PC-3 (cell line): Measurements from ENCODE around the gene TMEM131L. TPM values are rescaled to one million over a fixed set of nuclear protein-coding genes. Genes with fewer than 3 reads are reported as not detected.

ENCODE experiments used
- ATAC-seq: fragments of 200-7000 bp; cut with Tn5 transposase; 2 replicates; pipeline ENCODE4 v1.9.1; 2020; ENCODE audit warnings: mild to moderate bottlenecking, moderate library complexity
- BruUV-seq: library from RNA; stranded (reverse); fragments of 400-500 nt; replicated peaks from 2 replicates; lab custom pipeline; 2021; lab: Mats Ljungman, UMichigan
- CTCF ChIA-PET: fragments of 300-600 bp; sonication (Branson Sonifier 250); formaldehyde crosslinking; loops from one replicate; lab custom pipeline; 2022; ENCODE audit warnings: antibody characterized with exemption; lab: Charles Lee
- POLR2A ChIA-PET: fragments of 300-600 bp; sonication (Branson Sonifier 250); formaldehyde crosslinking; loops from one replicate; lab custom pipeline; 2022; ENCODE audit warnings: antibody characterized with exemption; ENCODE audit not compliant: unreplicated experiment; lab: Charles Lee
- DNase-seq: peaks from one replicate; pipeline ENCODE4 v3.0.0-alpha.2; 2015
- H2AFZ ChIP-seq: fragments of 300-600 bp; sonication (generic); 2 replicates; pipeline ENCODE4 v1.6.0; 2016; ENCODE audit warnings: antibody characterized with exemption, low read length
- H3F3A ChIP-seq: fragments of 300-600 bp; sonication (generic); one replicate; pipeline ENCODE4 v1.6.0; 2017; ENCODE audit warnings: antibody characterized with exemption, low read length, control low read depth, mild to moderate bottlenecking; ENCODE audit not compliant: unreplicated experiment
- H3K27ac ChIP-seq: fragments of 300-600 bp; sonication (generic); 2 replicates; pipeline ENCODE4 v1.5.1; 2016; ENCODE audit warnings: mild to moderate bottlenecking, low read length
- H3K27me3 ChIP-seq: fragments of 300-600 bp; sonication (generic); 2 replicates; pipeline ENCODE4 v1.6.1; 2016; ENCODE audit warnings: low read length, mixed read lengths
- H3K36me3 ChIP-seq: fragments of 300-600 bp; sonication (generic); 2 replicates; pipeline ENCODE4 v1.6.1; 2016; ENCODE audit warnings: low read depth, mixed run types, low read length, mixed read lengths
- H3K4me1 ChIP-seq: fragments of 300-600 bp; sonication (generic); 2 replicates; pipeline ENCODE4 v1.5.1; 2016; ENCODE audit warnings: low read length; ENCODE audit not compliant: insufficient read depth
- H3K4me2 ChIP-seq: fragments of 300-600 bp; sonication (generic); 2 replicates; pipeline ENCODE4 v1.6.0; 2016; ENCODE audit warnings: low read length
- H3K4me3 ChIP-seq: fragments of 300-600 bp; sonication (generic); 2 replicates; pipeline ENCODE4 v1.5.1; 2016; ENCODE audit warnings: mild to moderate bottlenecking, low read length, mixed read lengths
- H3K79me2 ChIP-seq: fragments of 300-600 bp; sonication (generic); 2 replicates; pipeline ENCODE4 v1.6.1; 2017; ENCODE audit warnings: low read length, mixed read lengths
- H3K9ac ChIP-seq: fragments of 300-600 bp; sonication (generic); 2 replicates; pipeline ENCODE4 v1.6.0; 2016; ENCODE audit warnings: mild to moderate bottlenecking, low read length
- H3K9me2 ChIP-seq: fragments of 300-600 bp; sonication (generic); replicated peaks from 2 replicates; pipeline ENCODE4 v1.6.1; 2016; ENCODE audit warnings: mixed run types, low read length, mixed read lengths
- H3K9me3 ChIP-seq: fragments of 300-600 bp; sonication (generic); 2 replicates; pipeline ENCODE4 v1.6.1; 2016; ENCODE audit warnings: low read length, mixed read lengths
- H4K20me1 ChIP-seq: fragments of 300-600 bp; sonication (generic); 2 replicates; pipeline ENCODE4 v1.6.1; 2016; ENCODE audit warnings: low read length, mixed read lengths
- EZH2 ChIP-seq: fragments of 300-600 bp; sonication (generic); IDR thresholded peaks from one replicate; pipeline ENCODE4 v1.6.1; 2017; ENCODE audit warnings: antibody characterized with exemption, mild to moderate bottlenecking, low read length; ENCODE audit not compliant: unreplicated experiment
- EZH2phosphoT487 ChIP-seq: fragments of 300-600 bp; sonication (generic); IDR thresholded peaks from 2 replicates; pipeline ENCODE4 v1.6.1; 2018; ENCODE audit warnings: mild to moderate bottlenecking, antibody characterized with exemption, low read length, borderline replicate concordance
- intact Hi-C: fragments of 100-400 bp; cut with micrococcal nuclease; formaldehyde crosslinking; loops from 2 replicates; pipeline ENCODE4 v1.9.0; 2023
- total RNA-seq: library from RNA; depleted of rRNA; stranded (reverse); fragments of >200 nt; gene quantifications from 2 replicates; pipeline ENCODE4 v1.2.3, GENCODE V29; 2014
- TF ChIP-seq, protein P1 (sequence below): fragments of 300-600 bp; sonication (generic); conservative IDR thresholded peaks from 2 replicates; pipeline ENCODE4 v1.5.1; 2017; ENCODE audit warnings: antibody characterized with exemption, low read depth, mild to moderate bottlenecking, low read length

Gene TMEM131L
- total RNA-seq, 1 experiment from 2014 or later = 7.7 TPM

DNA sequence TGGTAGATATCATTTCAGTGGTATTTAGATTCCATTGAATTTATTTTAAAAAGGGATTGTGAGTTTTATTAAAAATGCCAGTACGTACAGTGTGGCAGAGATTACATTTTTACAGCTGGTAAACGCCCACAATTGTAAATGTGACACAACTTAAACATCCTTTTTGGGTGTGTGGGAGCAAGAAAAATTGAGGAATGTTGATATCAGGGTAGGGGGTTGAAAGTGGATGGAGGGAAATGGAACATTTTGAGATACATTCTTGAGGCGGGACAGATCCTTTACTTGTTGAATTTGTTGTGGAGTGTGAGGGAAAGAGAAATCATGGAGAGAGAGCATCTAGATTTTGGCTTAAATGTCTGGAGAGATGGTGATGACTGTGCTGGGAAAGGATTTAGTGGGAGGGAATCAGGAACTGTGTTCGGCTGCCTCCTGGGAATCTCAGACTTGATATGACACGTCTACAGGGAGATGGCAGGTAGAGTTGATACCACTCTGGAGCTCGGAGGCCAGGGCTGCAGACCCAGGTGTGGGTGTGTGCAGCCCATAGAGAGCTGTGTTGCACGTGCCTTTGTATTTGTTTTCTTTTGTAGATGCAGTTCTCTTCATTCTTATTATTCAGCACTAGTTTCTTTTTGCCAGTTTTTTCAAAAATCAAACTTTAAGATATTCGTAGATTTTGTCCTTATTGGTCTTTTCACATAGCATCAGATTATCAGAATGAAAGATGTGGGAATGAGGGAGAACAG, 10.8 kb downstream of the TMEM131L start:
- no peaks in the 10 kb centered on the region for H3K27me3 ChIP-seq
- H3K4me2 ChIP-seq = no peak overlapping the region
- no peaks in the 10 kb centered on the region; the same call in 1 of the 2 replicates for H3K36me3 ChIP-seq
- H4K20me1 ChIP-seq = no peaks in the 10 kb centered on the region
- ATAC-seq = no peak
- BruUV-seq = no TSS peak
- no peak for DNase-seq
- no peaks in the 10 kb centered on the region for H3K9me3 ChIP-seq
- intact Hi-C loops = no loop called here
- TF ChIP-seq EZH2phosphoT487 (no peak), EZH2 (no peak)
- TF ChIP-seq, protein P1, sequence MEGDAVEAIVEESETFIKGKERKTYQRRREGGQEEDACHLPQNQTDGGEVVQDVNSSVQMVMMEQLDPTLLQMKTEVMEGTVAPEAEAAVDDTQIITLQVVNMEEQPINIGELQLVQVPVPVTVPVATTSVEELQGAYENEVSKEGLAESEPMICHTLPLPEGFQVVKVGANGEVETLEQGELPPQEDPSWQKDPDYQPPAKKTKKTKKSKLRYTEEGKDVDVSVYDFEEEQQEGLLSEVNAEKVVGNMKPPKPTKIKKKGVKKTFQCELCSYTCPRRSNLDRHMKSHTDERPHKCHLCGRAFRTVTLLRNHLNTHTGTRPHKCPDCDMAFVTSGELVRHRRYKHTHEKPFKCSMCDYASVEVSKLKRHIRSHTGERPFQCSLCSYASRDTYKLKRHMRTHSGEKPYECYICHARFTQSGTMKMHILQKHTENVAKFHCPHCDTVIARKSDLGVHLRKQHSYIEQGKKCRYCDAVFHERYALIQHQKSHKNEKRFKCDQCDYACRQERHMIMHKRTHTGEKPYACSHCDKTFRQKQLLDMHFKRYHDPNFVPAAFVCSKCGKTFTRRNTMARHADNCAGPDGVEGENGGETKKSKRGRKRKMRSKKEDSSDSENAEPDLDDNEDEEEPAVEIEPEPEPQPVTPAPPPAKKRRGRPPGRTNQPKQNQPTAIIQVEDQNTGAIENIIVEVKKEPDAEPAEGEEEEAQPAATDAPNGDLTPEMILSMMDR = no peak
- no peak overlapping the region for H3K27ac ChIP-seq
- H3F3A ChIP-seq = no peaks in the 10 kb centered on the region
- H3K9ac ChIP-seq = no peak overlapping the region
- ChIA-PET CTCF (no interaction called here), POLR2A (no interaction called here)
- H3K4me3 ChIP-seq = no peak overlapping the region
- no peaks in the 10 kb centered on the region for H3K4me1 ChIP-seq
- H3K9me2 ChIP-seq = no peaks in the 10 kb centered on the region
- no peak overlapping the region for H2AFZ ChIP-seq
- H3K79me2 ChIP-seq = peaks cover 11% of the 10 kb centered on the region

DNA sequence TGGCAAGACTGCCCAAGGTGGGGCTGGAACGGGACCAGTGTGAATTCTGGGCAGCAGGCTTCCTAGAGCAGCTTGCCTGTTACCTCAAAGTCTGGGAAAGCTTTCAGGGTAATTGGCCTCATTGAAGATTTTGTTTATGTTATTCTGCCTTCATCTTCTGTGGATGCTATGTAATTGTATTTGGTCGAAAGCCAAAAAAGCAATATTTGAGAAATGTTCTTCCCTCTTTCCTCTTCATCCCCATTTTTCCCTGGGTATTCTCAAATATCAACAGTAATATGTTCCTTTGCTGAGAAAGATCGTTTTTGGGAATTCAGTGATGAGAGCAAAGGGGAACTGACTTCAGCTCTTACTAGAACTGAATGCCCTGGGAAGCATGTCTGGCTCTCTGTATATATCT, 12.9 kb downstream of the TMEM131L start:
- no peaks in the 10 kb centered on the region for H3K9me2 ChIP-seq
- no peak overlapping the region for H3K9ac ChIP-seq
- H3K27ac ChIP-seq = no peak overlapping the region
- no peak overlapping the region for H3K4me3 ChIP-seq
- H3K79me2 ChIP-seq = no peaks in the 10 kb centered on the region
- POLR2A ChIA-PET = no interaction called here
- H3K36me3 ChIP-seq = no peaks in the 10 kb centered on the region
- no peak overlapping the region for H2AFZ ChIP-seq
- peaks cover 8% of the 10 kb centered on the region for H3K4me1 ChIP-seq
- BruUV-seq = no TSS peak
- CTCF ChIA-PET = no interaction called here
- no peak for ATAC-seq
- no peaks in the 10 kb centered on the region for H3K9me3 ChIP-seq
- no peaks in the 10 kb centered on the region for H4K20me1 ChIP-seq
- H3K27me3 ChIP-seq = no peaks in the 10 kb centered on the region
- TF ChIP-seq EZH2phosphoT487 (no peak), EZH2 (no peak)
- TF ChIP-seq, protein P1 = no peak
- H3F3A ChIP-seq = no peaks in the 10 kb centered on the region
- intact Hi-C loops = no loop called here
- no peak overlapping the region for H3K4me2 ChIP-seq
- no peak for DNase-seq

DNA sequence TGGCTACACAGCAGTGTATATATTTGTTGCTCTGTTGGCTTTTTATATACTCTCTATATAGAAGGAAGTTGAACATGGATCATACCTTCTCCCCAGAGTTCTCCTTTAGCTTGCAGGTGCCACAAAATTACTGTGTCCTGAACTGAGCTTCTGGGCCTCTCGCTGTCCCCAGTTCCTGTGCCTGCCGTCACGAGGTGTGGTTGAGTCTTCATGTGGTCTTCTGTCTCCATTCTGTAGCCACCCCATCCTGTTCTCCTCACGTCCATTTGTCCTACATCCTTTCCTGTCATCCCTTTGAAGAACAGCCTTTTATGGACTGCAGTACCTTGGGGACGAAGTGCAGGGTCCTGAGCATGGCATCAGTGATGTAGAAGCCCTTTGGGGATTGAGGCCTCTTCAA, 14.5 kb downstream of the TMEM131L start:
- no peaks in the 10 kb centered on the region for H3K27me3 ChIP-seq
- peaks cover 18% of the 10 kb centered on the region for H3K4me1 ChIP-seq
- no peaks in the 10 kb centered on the region for H3K79me2 ChIP-seq
- H3K9ac ChIP-seq = no peak overlapping the region
- no peaks in the 10 kb centered on the region for H3K9me3 ChIP-seq
- H3K4me2 ChIP-seq = no peak overlapping the region
- no TSS peak for BruUV-seq
- DNase-seq (no peak), ATAC-seq (no peak)
- no peak overlapping the region for H2AFZ ChIP-seq
- no peaks in the 10 kb centered on the region for H3F3A ChIP-seq
- ChIA-PET CTCF (no interaction called here), POLR2A (interaction anchor here (0.5 kb wide), 1 partner anchor 135 kb away, joined by 4 read pairs; no protein-coding TSS in a partner anchor)
- H3K36me3 ChIP-seq = no peaks in the 10 kb centered on the region
- intact Hi-C loops = no loop called here
- H3K9me2 ChIP-seq = no peaks in the 10 kb centered on the region
- no peak overlapping the region for H3K27ac ChIP-seq
- TF ChIP-seq, protein P1 = no peak
- TF ChIP-seq EZH2 (no peak), EZH2phosphoT487 (no peak)
- no peak overlapping the region for H3K4me3 ChIP-seq
- no peaks in the 10 kb centered on the region for H4K20me1 ChIP-seq
